GM23338 (cell line): ENCODE measurements around the gene PRKAR1B. TPM values are rescaled to one million over a fixed set of nuclear protein-coding genes. Genes with fewer than 3 reads are reported as not detected.

Source experiments
- ATAC-seq: fragments of 200-7000 bp; cut with Tn5 transposase; 3 replicates; pipeline ENCODE4 v1.9.1; 2020
- DNase-seq: peaks from one replicate; pipeline ENCODE4 v3.0.0-alpha.2; 2015; ENCODE audit warnings: low spot score
- H2AFZ ChIP-seq: fragments of 200-600 bp; sonication (generic); 2 replicates; pipeline ENCODE4 v1.8.0; 2016; ENCODE audit warnings: antibody characterized with exemption, mild to moderate bottlenecking, moderate library complexity
- H3F3A ChIP-seq: fragments of 200-600 bp; sonication (generic); replicated peaks from 2 replicates; pipeline ENCODE4 v1.8.0; 2017; ENCODE audit warnings: antibody characterized with exemption, mixed run types, low read depth
- H3K27ac ChIP-seq: fragments of 200-600 bp; sonication (generic); 2 replicates; pipeline ENCODE4 v1.6.1; 2016; ENCODE audit warnings: low read depth
- H3K27me3 ChIP-seq: fragments of 200-600 bp; sonication (generic); 2 replicates; pipeline ENCODE4 v1.8.0; 2016; ENCODE audit warnings: mild to moderate bottlenecking, mixed run types, moderate library complexity; ENCODE audit not compliant: insufficient read depth
- H3K36me3 ChIP-seq: fragments of 200-600 bp; sonication (generic); 2 replicates; pipeline ENCODE4 v1.8.0; 2016; ENCODE audit warnings: mild to moderate bottlenecking; ENCODE audit not compliant: insufficient read depth
- H3K4me1 ChIP-seq: fragments of 200-600 bp; sonication (generic); 2 replicates; pipeline ENCODE4 v1.8.0; 2016; ENCODE audit warnings: mild to moderate bottlenecking, moderate library complexity; ENCODE audit not compliant: insufficient read depth
- H3K4me2 ChIP-seq: fragments of 200-600 bp; sonication (generic); 2 replicates; pipeline ENCODE4 v1.7.1; 2017; ENCODE audit warnings: mixed run types
- H3K4me3 ChIP-seq: fragments of 200-600 bp; sonication (generic); 2 replicates; pipeline ENCODE4 v1.6.1; 2016; ENCODE audit warnings: mixed run types
- H3K79me2 ChIP-seq: fragments of 200-600 bp; sonication (generic); replicated peaks from 2 replicates; pipeline ENCODE4 v1.8.0; 2017; ENCODE audit warnings: mild to moderate bottlenecking; ENCODE audit not compliant: insufficient read depth
- H3K9me2 ChIP-seq: fragments of 200-600 bp; sonication (generic); 2 replicates; pipeline ENCODE4 v1.8.0; 2017; ENCODE audit not compliant: insufficient read depth
- H4K20me1 ChIP-seq: fragments of 200-600 bp; sonication (generic); replicated peaks from 2 replicates; pipeline ENCODE4 v1.8.0; 2017; ENCODE audit warnings: mild to moderate bottlenecking; ENCODE audit not compliant: insufficient read depth
- H3K27ac Mint-ChIP-seq: 2 replicates; pipeline ENCODE4 v1.8.0; 2020; ENCODE audit warnings: inconsistent platforms, mild to moderate bottlenecking, moderate library complexity, mixed read lengths
- H3K27me3 Mint-ChIP-seq: 3 replicates; pipeline ENCODE4 v1.8.0; 2022; ENCODE audit warnings: low read depth, mild to moderate bottlenecking, moderate library complexity, mixed read lengths, inconsistent platforms; ENCODE audit not compliant: insufficient read depth, poor library complexity
- H3K36me3 Mint-ChIP-seq: 3 replicates; pipeline ENCODE4 v1.8.0; 2021; ENCODE audit warnings: low read depth, mild to moderate bottlenecking, inconsistent platforms, moderate library complexity, mixed read lengths
- H3K4me1 Mint-ChIP-seq: 3 replicates; pipeline ENCODE4 v1.8.0; 2020; ENCODE audit warnings: mild to moderate bottlenecking, inconsistent platforms, mixed read lengths
- H3K4me3 Mint-ChIP-seq: 3 replicates; pipeline ENCODE4 v1.8.0; 2021; ENCODE audit warnings: moderate library complexity, mild to moderate bottlenecking, inconsistent platforms, mixed read lengths
- H3K9me3 Mint-ChIP-seq: 3 replicates; pipeline ENCODE4 v1.8.0; 2020; ENCODE audit warnings: moderate library complexity, mild to moderate bottlenecking, inconsistent platforms, mixed read lengths
- CREB1 ChIP-seq: fragments of 250-450 bp; sonication (Bioruptor Pico); IDR thresholded peaks from 2 replicates; pipeline ENCODE4 v1.5.0; 2020; ENCODE audit warnings: low read depth, mild to moderate bottlenecking, moderate library complexity
- EZH2 ChIP-seq: fragments of 200-600 bp; sonication (generic); IDR thresholded peaks from one replicate; pipeline ENCODE4 v1.8.0; 2017; ENCODE audit warnings: antibody characterized with exemption, mild to moderate bottlenecking, low read depth; ENCODE audit not compliant: unreplicated experiment
- EZH2phosphoT487 ChIP-seq: fragments of 200-600 bp; sonication (generic); IDR thresholded peaks from one replicate; pipeline ENCODE4 v1.8.1; 2018; ENCODE audit warnings: antibody characterized with exemption; ENCODE audit not compliant: unreplicated experiment
- JUNB ChIP-seq: IDR thresholded peaks from one replicate; pipeline ENCODE4 v1.6.1; 2016; ENCODE audit warnings: antibody characterized with exemption; ENCODE audit not compliant: unreplicated experiment
- NANOG ChIP-seq: IDR thresholded peaks from 2 replicates; pipeline ENCODE4 v1.6.1; 2016; ENCODE audit warnings: antibody characterized with exemption, borderline replicate concordance
- POLR2AphosphoS5 ChIP-seq: IDR thresholded peaks from 2 replicates; pipeline ENCODE4 v1.6.1; 2016; ENCODE audit warnings: antibody characterized with exemption, low read depth
- STAT1 ChIP-seq: IDR thresholded peaks from one replicate; pipeline ENCODE4 v1.6.1; 2016; ENCODE audit warnings: antibody characterized with exemption; ENCODE audit not compliant: unreplicated experiment
- ZNF114 ChIP-seq: fragments of 250-450 bp; sonication (Bioruptor Pico); IDR thresholded peaks from 2 replicates; pipeline ENCODE4 v1.5.0; 2020; ENCODE audit warnings: mild to moderate bottlenecking, moderate library complexity
- ZNF331 ChIP-seq: fragments of 250-450 bp; sonication (Bioruptor Pico); IDR thresholded peaks from 2 replicates; pipeline ENCODE4 v1.5.0; 2020; ENCODE audit warnings: low read depth, mild to moderate bottlenecking, moderate library complexity
- polyA plus RNA-seq: library from polyadenylated mRNA; unstranded; fragments of >200 nt; fragmentation: Nextera tagmentation; extraction: Ambion mirVana; gene quantifications from 2 replicates; pipeline ENCODE4 v1.2.1, GENCODE V29; 2016
- total RNA-seq: library from RNA; depleted of rRNA; stranded (reverse); fragments of >200 nt; shearing (Covaris generic); gene quantifications from 2 replicates; pipeline ENCODE4 v1.2.3, GENCODE V29; 2014
- TF ChIP-seq, protein P1 (sequence below): IDR thresholded peaks from 2 replicates; pipeline ENCODE4 v1.6.1; 2016; ENCODE audit warnings: antibody characterized with exemption
- TF ChIP-seq, protein P2 (sequence below): fragments of 250-450 bp; sonication (Bioruptor Pico); IDR thresholded peaks from 2 replicates; pipeline ENCODE4 v1.5.0; 2020; ENCODE audit warnings: mild to moderate bottlenecking, moderate library complexity
- TF ChIP-seq, protein P3 (sequence below), 2 experiments: fragments of 200-600 bp in 1 of 2; sonication (generic) in 1 of 2; conservative IDR thresholded peaks; 2 replicates each; pipeline versions ENCODE4 v1.5.1 to v1.6.1; 2016 to 2017; ENCODE audit warnings: antibody characterized with exemption in 2 of 2, low read depth in 2 of 2, mild to moderate bottlenecking in 2 of 2, moderate library complexity in 1 of 2
- TF ChIP-seq, protein P4 (sequence below): IDR thresholded peaks from one replicate; pipeline ENCODE4 v1.6.1; 2018; ENCODE audit warnings: antibody characterized with exemption; ENCODE audit not compliant: unreplicated experiment

Gene PRKAR1B
- total and polyA plus RNA-seq, 2 experiments from 2014 or later, result 35.7 to 36.7 TPM

- Mint-ChIP-seq H3K4me3 (no peak overlapping the region), H3K27ac (no peak overlapping the region), H3K9me3 (no peaks in the 10 kb centered on the region), H3K4me1 (peaks cover 5% of the 10 kb centered on the region; the same call in 1 of the 3 replicates), H3K36me3 (no peaks in the 10 kb centered on the region; the same call in 2 of the 3 replicates), H3K27me3 (peaks cover 40% of the 10 kb centered on the region)
- no peak overlapping the region for H3K4me2 ChIP-seq
- no peak for TF ChIP-seq ZNF114 (CRISPR knock-in tag)
- TF ChIP-seq STAT1, result no peak
- TF ChIP-seq JUNB, result no peak
- no peak for TF ChIP-seq EZH2phosphoT487
- no peak for TF ChIP-seq EZH2
- TF ChIP-seq, protein P1, sequence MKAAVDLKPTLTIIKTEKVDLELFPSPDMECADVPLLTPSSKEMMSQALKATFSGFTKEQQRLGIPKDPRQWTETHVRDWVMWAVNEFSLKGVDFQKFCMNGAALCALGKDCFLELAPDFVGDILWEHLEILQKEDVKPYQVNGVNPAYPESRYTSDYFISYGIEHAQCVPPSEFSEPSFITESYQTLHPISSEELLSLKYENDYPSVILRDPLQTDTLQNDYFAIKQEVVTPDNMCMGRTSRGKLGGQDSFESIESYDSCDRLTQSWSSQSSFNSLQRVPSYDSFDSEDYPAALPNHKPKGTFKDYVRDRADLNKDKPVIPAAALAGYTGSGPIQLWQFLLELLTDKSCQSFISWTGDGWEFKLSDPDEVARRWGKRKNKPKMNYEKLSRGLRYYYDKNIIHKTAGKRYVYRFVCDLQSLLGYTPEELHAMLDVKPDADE, result no peak
- no peak for TF ChIP-seq CREB1 (CRISPR knock-in tag)
- TF ChIP-seq NANOG, result no peak
- TF ChIP-seq, protein P2, sequence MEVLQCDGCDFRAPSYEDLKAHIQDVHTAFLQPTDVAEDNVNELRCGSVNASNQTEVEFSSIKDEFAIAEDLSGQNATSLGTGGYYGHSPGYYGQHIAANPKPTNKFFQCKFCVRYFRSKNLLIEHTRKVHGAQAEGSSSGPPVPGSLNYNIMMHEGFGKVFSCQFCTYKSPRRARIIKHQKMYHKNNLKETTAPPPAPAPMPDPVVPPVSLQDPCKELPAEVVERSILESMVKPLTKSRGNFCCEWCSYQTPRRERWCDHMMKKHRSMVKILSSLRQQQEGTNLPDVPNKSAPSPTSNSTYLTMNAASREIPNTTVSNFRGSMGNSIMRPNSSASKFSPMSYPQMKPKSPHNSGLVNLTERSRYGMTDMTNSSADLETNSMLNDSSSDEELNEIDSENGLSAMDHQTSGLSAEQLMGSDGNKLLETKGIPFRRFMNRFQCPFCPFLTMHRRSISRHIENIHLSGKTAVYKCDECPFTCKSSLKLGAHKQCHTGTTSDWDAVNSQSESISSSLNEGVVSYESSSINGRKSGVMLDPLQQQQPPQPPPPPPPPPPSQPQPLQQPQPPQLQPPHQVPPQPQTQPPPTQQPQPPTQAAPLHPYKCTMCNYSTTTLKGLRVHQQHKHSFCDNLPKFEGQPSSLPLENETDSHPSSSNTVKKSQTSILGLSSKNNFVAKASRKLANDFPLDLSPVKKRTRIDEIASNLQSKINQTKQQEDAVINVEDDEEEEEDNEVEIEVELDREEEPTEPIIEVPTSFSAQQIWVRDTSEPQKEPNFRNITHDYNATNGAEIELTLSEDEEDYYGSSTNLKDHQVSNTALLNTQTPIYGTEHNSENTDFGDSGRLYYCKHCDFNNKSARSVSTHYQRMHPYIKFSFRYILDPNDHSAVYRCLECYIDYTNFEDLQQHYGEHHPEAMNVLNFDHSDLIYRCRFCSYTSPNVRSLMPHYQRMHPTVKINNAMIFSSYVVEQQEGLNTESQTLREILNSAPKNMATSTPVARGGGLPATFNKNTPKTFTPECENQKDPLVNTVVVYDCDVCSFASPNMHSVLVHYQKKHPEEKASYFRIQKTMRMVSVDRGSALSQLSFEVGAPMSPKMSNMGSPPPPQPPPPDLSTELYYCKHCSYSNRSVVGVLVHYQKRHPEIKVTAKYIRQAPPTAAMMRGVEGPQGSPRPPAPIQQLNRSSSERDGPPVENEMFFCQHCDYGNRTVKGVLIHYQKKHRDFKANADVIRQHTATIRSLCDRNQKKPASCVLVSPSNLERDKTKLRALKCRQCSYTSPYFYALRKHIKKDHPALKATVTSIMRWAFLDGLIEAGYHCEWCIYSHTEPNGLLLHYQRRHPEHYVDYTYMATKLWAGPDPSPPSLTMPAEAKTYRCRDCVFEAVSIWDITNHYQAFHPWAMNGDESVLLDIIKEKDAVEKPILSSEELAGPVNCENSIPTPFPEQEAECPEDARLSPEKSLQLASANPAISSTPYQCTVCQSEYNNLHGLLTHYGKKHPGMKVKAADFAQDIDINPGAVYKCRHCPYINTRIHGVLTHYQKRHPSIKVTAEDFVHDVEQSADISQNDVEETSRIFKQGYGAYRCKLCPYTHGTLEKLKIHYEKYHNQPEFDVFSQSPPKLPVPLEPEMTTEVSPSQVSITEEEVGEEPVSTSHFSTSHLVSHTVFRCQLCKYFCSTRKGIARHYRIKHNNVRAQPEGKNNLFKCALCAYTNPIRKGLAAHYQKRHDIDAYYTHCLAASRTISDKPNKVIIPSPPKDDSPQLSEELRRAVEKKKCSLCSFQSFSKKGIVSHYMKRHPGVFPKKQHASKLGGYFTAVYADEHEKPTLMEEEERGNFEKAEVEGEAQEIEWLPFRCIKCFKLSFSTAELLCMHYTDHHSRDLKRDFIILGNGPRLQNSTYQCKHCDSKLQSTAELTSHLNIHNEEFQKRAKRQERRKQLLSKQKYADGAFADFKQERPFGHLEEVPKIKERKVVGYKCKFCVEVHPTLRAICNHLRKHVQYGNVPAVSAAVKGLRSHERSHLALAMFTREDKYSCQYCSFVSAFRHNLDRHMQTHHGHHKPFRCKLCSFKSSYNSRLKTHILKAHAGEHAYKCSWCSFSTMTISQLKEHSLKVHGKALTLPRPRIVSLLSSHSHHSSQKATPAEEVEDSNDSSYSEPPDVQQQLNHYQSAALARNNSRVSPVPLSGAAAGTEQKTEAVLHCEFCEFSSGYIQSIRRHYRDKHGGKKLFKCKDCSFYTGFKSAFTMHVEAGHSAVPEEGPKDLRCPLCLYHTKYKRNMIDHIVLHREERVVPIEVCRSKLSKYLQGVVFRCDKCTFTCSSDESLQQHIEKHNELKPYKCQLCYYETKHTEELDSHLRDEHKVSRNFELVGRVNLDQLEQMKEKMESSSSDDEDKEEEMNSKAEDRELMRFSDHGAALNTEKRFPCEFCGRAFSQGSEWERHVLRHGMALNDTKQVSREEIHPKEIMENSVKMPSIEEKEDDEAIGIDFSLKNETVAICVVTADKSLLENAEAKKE (CRISPR knock-in tag), result no peak
- no peak for TF ChIP-seq POLR2AphosphoS5
- TF ChIP-seq, protein P3, sequence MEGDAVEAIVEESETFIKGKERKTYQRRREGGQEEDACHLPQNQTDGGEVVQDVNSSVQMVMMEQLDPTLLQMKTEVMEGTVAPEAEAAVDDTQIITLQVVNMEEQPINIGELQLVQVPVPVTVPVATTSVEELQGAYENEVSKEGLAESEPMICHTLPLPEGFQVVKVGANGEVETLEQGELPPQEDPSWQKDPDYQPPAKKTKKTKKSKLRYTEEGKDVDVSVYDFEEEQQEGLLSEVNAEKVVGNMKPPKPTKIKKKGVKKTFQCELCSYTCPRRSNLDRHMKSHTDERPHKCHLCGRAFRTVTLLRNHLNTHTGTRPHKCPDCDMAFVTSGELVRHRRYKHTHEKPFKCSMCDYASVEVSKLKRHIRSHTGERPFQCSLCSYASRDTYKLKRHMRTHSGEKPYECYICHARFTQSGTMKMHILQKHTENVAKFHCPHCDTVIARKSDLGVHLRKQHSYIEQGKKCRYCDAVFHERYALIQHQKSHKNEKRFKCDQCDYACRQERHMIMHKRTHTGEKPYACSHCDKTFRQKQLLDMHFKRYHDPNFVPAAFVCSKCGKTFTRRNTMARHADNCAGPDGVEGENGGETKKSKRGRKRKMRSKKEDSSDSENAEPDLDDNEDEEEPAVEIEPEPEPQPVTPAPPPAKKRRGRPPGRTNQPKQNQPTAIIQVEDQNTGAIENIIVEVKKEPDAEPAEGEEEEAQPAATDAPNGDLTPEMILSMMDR (conservative IDR thresholded peaks at IDR 0.05; ENCODE audit: low read depth in 2 of 2), result no peak
- TF ChIP-seq, protein P4, sequence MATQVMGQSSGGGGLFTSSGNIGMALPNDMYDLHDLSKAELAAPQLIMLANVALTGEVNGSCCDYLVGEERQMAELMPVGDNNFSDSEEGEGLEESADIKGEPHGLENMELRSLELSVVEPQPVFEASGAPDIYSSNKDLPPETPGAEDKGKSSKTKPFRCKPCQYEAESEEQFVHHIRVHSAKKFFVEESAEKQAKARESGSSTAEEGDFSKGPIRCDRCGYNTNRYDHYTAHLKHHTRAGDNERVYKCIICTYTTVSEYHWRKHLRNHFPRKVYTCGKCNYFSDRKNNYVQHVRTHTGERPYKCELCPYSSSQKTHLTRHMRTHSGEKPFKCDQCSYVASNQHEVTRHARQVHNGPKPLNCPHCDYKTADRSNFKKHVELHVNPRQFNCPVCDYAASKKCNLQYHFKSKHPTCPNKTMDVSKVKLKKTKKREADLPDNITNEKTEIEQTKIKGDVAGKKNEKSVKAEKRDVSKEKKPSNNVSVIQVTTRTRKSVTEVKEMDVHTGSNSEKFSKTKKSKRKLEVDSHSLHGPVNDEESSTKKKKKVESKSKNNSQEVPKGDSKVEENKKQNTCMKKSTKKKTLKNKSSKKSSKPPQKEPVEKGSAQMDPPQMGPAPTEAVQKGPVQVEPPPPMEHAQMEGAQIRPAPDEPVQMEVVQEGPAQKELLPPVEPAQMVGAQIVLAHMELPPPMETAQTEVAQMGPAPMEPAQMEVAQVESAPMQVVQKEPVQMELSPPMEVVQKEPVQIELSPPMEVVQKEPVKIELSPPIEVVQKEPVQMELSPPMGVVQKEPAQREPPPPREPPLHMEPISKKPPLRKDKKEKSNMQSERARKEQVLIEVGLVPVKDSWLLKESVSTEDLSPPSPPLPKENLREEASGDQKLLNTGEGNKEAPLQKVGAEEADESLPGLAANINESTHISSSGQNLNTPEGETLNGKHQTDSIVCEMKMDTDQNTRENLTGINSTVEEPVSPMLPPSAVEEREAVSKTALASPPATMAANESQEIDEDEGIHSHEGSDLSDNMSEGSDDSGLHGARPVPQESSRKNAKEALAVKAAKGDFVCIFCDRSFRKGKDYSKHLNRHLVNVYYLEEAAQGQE, result no peak
- no peak for TF ChIP-seq ZNF331 (CRISPR knock-in tag)
- peaks cover 44% of the 10 kb centered on the region for H3K27me3 ChIP-seq
- H3K4me3 ChIP-seq, result no peak overlapping the region
- ATAC-seq, result no peak
- H3K79me2 ChIP-seq, result no peaks in the 10 kb centered on the region
- no peak for DNase-seq
- no peak overlapping the region for H3K27ac ChIP-seq
- H3K4me1 ChIP-seq, result peaks cover 8% of the 10 kb centered on the region; the same call in 1 of the 2 replicates
- H4K20me1 ChIP-seq, result no peaks in the 10 kb centered on the region; the same call in 1 of the 2 replicates
- peaks cover 7% of the 10 kb centered on the region; the same call in 1 of the 2 replicates for H3K9me2 ChIP-seq
- no peaks in the 10 kb centered on the region for H3K36me3 ChIP-seq
- H2AFZ ChIP-seq, result no peak overlapping the region
- H3F3A ChIP-seq, result no peaks in the 10 kb centered on the region
Observed at GRCh38 chr7:525740-526139, 201.3 kb downstream of the PRKAR1B start.
